HG02610 (cell line): ENCODE data around the gene MCM3.

Experiments
- ATAC-seq: cut with Tn5 transposase; IDR thresholded peaks from one replicate; pipeline ENCODE4 v1.9.1; 2021; ENCODE audit warnings: mild to moderate bottlenecking, moderate library complexity; ENCODE audit not compliant: unreplicated experiment

Gene MCM3

GRCh38 chr6:52304983-52305390 lies 20.4 kb upstream of the MCM3 start:
- peak; percentile 50 for ATAC-seq

- no peak for ATAC-seq
Measured at GRCh38 chr6:52303178-52303577, 18.6 kb upstream of the MCM3 start.

GRCh38 chr6:52301326-52301725 lies 16.8 kb upstream of the MCM3 start:
- no peak for ATAC-seq

DNA sequence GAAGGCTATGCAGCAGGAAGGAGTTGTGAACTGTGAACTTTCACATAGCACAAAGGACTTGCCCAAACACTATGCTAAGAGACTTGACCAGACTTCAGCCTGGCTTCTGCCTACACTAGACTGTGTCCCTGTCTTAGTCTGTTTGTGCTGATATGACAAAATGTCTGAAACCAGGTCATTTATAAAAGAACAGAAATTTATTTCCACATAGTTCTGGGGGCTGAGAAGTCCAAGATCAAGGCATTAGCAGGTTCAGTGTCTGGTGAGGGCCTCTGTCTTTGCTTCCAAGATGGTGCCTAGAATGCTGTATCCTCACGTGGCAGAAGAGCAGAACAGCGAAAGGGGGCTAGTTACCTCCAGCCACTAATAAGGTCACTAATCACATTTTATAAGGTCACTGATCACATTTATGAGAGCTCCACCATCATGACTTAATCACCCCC lies 16.0 kb upstream of the MCM3 start:
- no peak for ATAC-seq

- ATAC-seq: no peak
Measured at GRCh38 chr6:52299653-52300052, 15.1 kb upstream of the MCM3 start.

DNA sequence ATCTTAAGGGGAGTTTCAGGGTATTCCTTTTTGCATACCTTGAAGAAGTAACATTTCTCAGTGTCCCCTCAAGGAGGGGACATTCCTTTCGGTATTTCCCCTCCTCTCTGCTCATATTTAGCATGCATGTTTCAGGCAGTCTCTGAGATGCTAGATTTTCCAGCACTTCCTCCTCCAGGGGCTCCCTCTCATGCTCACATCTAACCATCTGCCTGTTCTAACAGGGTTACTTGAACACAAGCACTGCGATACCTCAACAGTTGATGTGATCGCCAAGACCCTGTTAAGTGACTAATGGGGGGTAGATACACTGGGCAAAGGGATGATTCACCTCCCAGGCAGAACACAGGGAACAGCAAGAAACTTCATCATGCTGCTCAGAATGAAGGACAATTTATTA lies 12.9 kb upstream of the MCM3 start:
- peak; percentile 42 for ATAC-seq

GRCh38 chr6:52293067-52293466 lies 8.5 kb upstream of the MCM3 start:
- ATAC-seq: no peak

DNA sequence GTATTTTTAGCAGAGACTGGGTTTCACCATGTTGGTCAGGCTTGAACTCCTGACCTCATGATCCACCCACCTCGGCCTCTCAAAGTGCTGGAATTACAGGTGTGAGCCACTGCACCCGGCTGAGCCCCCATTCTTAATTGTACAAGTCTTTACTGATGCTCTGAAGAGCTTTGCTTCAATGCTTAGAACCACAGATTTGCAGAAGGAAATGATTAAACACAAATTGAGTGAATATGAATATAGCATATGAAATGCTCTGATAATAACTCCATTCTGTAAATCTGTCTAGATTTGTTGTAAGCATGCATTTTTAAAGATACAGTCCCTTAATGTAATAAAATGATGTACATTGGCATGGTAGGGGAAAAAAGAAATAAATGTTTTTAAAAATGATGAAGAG lies 4.3 kb upstream of the MCM3 start:
- no peak for ATAC-seq

DNA sequence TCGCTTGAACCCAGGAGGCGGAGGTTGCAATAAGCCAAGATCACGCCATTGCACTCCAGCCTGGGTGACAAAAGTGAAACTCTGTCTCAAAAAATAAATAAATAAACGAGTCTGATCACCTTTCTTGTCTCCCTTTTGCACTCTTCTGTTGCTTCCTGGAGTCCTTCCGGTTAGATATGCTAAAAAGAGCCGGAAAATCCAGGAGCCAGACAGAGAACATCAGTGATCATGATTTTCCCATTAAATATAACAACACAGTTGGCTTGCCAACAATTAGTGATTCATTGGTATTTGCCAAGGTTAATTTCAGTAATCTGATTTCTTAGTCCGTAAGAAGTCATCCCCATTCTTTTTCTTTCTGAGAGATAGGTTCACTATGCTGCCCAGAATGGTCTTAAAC lies 3.7 kb upstream of the MCM3 start:
- no peak for ATAC-seq

GRCh38 chr6:52286798-52287432 lies 2.4 kb upstream of the MCM3 start:
- no peak for ATAC-seq

DNA sequence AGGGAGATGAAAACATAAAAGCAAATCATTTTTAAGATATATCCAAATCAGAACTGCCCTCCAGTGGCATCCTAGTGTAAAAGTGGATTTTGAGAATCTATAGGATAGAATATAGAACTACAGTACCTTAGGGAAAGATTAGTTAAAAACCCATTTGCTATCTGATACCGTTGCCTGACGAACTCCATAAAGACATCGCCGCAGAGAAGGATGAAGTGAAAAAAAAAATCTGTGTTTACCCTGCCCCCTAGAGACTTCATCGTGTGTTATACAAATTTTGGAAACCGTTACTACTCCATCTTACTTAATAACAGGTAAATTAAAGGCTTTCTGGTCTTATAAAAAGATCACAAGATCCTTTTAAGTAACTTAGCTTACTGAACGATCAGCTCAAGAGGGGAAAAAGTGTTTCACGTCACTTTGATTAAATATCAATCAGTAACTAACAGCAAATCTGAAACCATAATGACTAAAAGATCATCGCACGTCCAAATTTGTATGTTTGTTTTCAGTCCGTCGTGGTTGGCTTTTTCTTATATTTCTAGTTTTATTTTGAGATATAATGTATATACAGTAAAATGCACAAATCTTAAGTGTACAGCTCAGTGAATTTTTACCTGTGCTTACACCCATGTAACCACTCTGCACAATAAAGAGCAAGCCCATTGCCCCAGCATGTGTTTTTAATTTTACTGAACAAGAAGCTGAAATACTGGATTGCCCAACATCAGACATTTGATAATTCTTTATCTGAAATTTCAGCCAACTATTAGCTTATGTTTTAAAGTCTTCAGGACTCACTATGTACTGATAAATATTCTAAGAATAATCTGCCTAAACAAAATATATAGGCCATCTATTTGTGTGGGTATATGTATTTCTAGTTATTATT lies 881 bp upstream of the MCM3 start:
- no peak for ATAC-seq

DNA sequence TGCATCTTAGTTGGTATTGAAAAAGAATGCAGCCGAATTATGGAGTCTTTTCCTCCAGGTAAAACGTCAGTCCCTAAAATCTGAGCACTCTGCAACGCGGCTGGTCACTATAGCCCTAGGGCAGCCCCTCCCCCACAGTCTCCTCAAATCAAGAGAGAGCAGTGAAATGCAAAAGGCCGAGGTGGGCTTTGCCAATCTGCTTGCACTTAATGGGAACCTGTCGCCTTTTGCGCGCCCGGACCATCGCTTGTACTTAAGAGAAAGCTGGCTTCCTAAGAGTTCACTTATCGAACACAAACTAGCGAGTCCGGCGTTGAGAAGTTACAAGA lies 447 bp downstream of the MCM3 start:
- no peak for ATAC-seq

DNA sequence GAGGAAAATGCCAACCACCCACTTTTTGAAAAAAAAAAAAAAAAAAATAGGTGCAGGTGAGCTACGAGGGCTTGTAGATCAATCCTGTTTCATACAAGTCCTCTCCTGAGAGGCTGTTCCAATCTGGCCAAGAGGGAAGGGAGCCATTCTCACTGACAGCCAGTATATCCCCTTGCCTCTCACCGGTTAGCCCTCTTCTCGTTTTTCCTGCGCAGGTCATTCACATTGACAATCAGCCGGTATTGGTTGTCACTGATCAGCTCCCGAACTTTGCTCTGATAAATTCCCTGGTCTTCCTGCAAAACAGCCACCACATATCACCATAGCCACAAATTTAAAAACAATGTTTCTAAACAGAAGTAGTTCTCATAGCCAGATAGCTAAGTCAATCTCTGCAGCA lies 1.4 kb downstream of the MCM3 start:
- no peak for ATAC-seq

GRCh38 chr6:52276130-52276529 lies 8.4 kb downstream of the MCM3 start:
- no peak for ATAC-seq

- no peak for ATAC-seq
Measured at GRCh38 chr6:52271852-52272460, 12.6 kb downstream of the MCM3 start.

DNA sequence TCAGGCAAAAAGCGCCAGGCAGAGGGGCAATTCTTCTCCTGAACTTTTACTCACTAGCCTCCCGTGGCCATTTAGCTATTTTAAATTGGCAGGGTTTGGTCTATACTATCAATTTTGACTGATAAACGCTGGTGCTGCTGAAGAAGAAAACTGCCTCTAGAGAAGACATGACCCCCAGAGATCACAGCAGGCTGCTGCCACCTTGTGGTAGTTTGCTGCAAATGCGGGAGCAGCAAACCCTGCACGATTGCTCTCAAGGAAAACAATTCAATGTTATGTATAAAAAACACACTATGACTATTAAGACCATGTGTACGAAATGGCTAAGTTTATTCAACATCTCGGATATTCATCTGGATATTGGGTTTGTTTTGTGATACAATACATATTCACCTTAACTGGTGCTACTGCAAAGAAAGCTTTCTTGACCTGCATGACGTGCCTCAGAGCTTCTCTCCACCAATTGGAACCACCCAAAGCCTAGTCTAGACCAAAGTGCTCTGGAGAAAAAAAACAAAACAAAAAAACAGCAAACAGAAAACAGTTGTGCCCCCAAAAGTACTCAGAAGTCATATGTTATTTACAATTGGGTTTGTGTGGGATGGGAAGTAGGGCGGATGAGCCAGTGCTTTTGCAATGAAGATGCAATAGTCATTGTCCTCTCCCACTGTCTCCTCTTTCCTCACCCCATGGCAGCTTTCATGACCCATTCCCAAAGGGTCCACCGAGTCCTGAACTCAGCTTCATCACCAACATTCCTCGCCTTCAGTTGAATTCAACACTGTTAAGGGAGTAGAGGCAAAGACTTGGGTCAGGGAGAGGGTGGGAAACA lies 20.6 kb downstream of the MCM3 start:
- peak; percentile 69 for ATAC-seq

GRCh38 chr6:52262620-52263344 lies 21.8 kb downstream of the MCM3 start:
- no peak for ATAC-seq

- no peak for ATAC-seq
Measured at GRCh38 chr6:52261229-52261628, 23.3 kb downstream of the MCM3 start.

GRCh38 chr6:52260634-52261033 lies 23.9 kb downstream of the MCM3 start:
- no peak for ATAC-seq

DNA sequence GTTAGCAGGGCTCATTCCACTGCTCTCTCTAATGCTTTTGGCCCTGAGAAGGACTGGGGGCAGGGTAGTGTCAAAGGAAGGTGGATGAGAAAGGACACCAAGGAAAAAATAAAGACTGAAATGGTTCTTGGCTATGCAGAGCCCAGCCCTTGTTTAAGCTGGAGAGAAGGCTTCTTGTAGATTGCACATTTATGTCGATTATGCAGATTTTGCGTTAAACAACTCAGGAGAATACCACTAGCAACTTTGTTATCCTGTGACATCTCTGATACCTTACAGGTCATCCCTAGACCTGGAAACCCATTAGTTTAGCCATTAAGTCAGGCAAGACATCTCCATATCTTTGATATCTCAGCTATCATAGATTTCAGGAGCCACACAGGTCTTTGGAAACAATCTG lies 29.1 kb downstream of the MCM3 start:
- no peak for ATAC-seq
